GM21390 (cell line): Measurements from ENCODE around the gene RNASEH1.
"Not testable (repeated sequence)": the region's sequence is repeated elsewhere in the genome, so short reads cannot be mapped to it uniquely, and the experiment has no call there.

Experiments used
- ATAC-seq: cut with Tn5 transposase; IDR thresholded peaks from one replicate; pipeline ENCODE4 v1.9.1; 2021; ENCODE audit not compliant: unreplicated experiment

Gene RNASEH1

GRCh38 chr2:3522961-3523421 is 35.1 kb downstream of the RNASEH1 start:
- no peak for ATAC-seq

- ATAC-seq = no peak
Measured at GRCh38 chr2:3520591-3520990, 37.5 kb downstream of the RNASEH1 start.

GRCh38 chr2:3519255-3520205 is 38.6 kb downstream of the RNASEH1 start, which contains the start of gene ADI1:
ADI1 (minus strand) TSS chr2:3519531; CDS start chr2:3519487, 44 bp downstream.
- ATAC-seq = peak; percentile 64

GRCh38 chr2:3518496-3519254 is 39.5 kb downstream of the RNASEH1 start:
- ATAC-seq = peak; percentile 75

- ATAC-seq = no peak
Measured at GRCh38 chr2:3517948-3518495, 40.1 kb downstream of the RNASEH1 start.

GRCh38 chr2:3516831-3517230 is 41.3 kb downstream of the RNASEH1 start:
- ATAC-seq = no peak

GRCh38 chr2:3515438-3515837 is 42.7 kb downstream of the RNASEH1 start:
- not testable (repeated sequence) for ATAC-seq

- ATAC-seq = no peak
Measured at GRCh38 chr2:3513026-3513810, 44.9 kb downstream of the RNASEH1 start.

GRCh38 chr2:3512086-3512485 is 46.0 kb downstream of the RNASEH1 start:
- no peak for ATAC-seq

GRCh38 chr2:3505771-3506170 is 52.4 kb downstream of the RNASEH1 start:
- no peak for ATAC-seq

- no peak for ATAC-seq
Measured at GRCh38 chr2:3504741-3505140, 53.4 kb downstream of the RNASEH1 start.

- no peak for ATAC-seq
Measured at GRCh38 chr2:3503483-3503882, 54.6 kb downstream of the RNASEH1 start.

- ATAC-seq = no peak
Measured at GRCh38 chr2:3503046-3503445, 55.1 kb downstream of the RNASEH1 start.

GRCh38 chr2:3500326-3500899 is 57.7 kb downstream of the RNASEH1 start:
- ATAC-seq = no peak

- ATAC-seq = no peak
Measured at GRCh38 chr2:3498783-3499394, 59.2 kb downstream of the RNASEH1 start.

- not testable (repeated sequence) for ATAC-seq
Measured at GRCh38 chr2:3496708-3497080, 61.4 kb downstream of the RNASEH1 start.
